Activated CD4-positive, alpha-beta T cell treated with anti-CD3 and anti-CD28 coated beads, Interleukin-2, Interleukin-6, amounts not matched to agents 100 ng/mL and 50 ng/mL, durations not matched to agents 16 hours and 8 hours (primary cell): Measurements from ENCODE around the gene CD4.
"Not testable (repeated sequence)": the region's sequence is repeated elsewhere in the genome, so short reads cannot be mapped to it uniquely, and the experiment has no call there.

Experiments
- DNase-seq: peaks from one replicate; pipeline ENCODE4 v3.0.0-alpha.2; 2020

Gene CD4

GRCh38 chr12:6788972-6789924 lies at the start of gene CD4:
Gene CD4, plus strand, starts transcription at chr12:6789528. Its CDS starts 10,611 bp downstream, at chr12:6800139.
- DNase-seq = peak; percentile 94

GRCh38 chr12:6742080-6742479 lies 47.2 kb upstream of the CD4 start:
- DNase-seq = not testable (repeated sequence)

GRCh38 chr12:6742834-6743233 lies 46.5 kb upstream of the CD4 start:
- DNase-seq = no peak

GRCh38 chr12:6743300-6743699 lies 46.0 kb upstream of the CD4 start:
- DNase-seq = not testable (repeated sequence)

GRCh38 chr12:6745741-6746525 lies 43.4 kb upstream of the CD4 start:
- peak; percentile 21 for DNase-seq

GRCh38 chr12:6747216-6747615 lies 42.1 kb upstream of the CD4 start:
- no peak for DNase-seq

- no peak for DNase-seq
Observed at GRCh38 chr12:6748761-6749160, 40.6 kb upstream of the CD4 start.

GRCh38 chr12:6750506-6750905 lies 38.8 kb upstream of the CD4 start:
- no peak for DNase-seq

- DNase-seq = no peak
Observed at GRCh38 chr12:6751767-6752166, 37.6 kb upstream of the CD4 start.

- DNase-seq = peak; percentile 28
Observed at GRCh38 chr12:6752167-6752920, 37.0 kb upstream of the CD4 start.

- peak; percentile 99 for DNase-seq
Observed at GRCh38 chr12:6752921-6753771, 36.2 kb upstream of the CD4 start, which contains the start of gene MLF2. Gene MLF2, minus strand, starts transcription at chr12:6753141. Its CDS starts 807 bp downstream, at chr12:6752334.

GRCh38 chr12:6753772-6754356 lies 35.5 kb upstream of the CD4 start:
- DNase-seq = no peak

- DNase-seq = no peak
Observed at GRCh38 chr12:6754411-6754810, 34.9 kb upstream of the CD4 start.

GRCh38 chr12:6757028-6757690 lies 32.2 kb upstream of the CD4 start:
- no peak for DNase-seq

GRCh38 chr12:6758506-6759095 lies 30.7 kb upstream of the CD4 start:
- DNase-seq = no peak

- no peak for DNase-seq
Observed at GRCh38 chr12:6759741-6760140, 29.6 kb upstream of the CD4 start.

- no peak for DNase-seq
Observed at GRCh38 chr12:6763380-6763779, 25.9 kb upstream of the CD4 start.

GRCh38 chr12:6764011-6764828 lies 25.1 kb upstream of the CD4 start:
- DNase-seq = peak; percentile 84

- DNase-seq = no peak
Observed at GRCh38 chr12:6765048-6765633, 24.2 kb upstream of the CD4 start.
